Glutamatergic neuron (in vitro differentiated cells): ENCODE measurements around the gene PDGFRA. TPM values are rescaled to one million over a fixed set of nuclear protein-coding genes. Genes with fewer than 3 reads are reported as not detected.

ENCODE experiments used
- DNase-seq: peaks from one replicate; pipeline ENCODE4 v3.0.0; 2022
- H3K27ac Mint-ChIP-seq: one replicate; pipeline ENCODE4 v1.8.0; 2020; ENCODE audit warnings: mild to moderate bottlenecking, mixed read lengths, inconsistent platforms; ENCODE audit not compliant: unreplicated experiment
- H3K27me3 Mint-ChIP-seq: one replicate; pipeline ENCODE4 v1.8.0; 2020; ENCODE audit warnings: mild to moderate bottlenecking, moderate library complexity, mixed read lengths, inconsistent platforms; ENCODE audit not compliant: unreplicated experiment
- H3K36me3 Mint-ChIP-seq: one replicate; pipeline ENCODE4 v1.8.0; 2020; ENCODE audit warnings: mild to moderate bottlenecking, mixed read lengths, inconsistent platforms; ENCODE audit not compliant: unreplicated experiment
- H3K4me1 Mint-ChIP-seq: one replicate; pipeline ENCODE4 v1.8.0; 2020; ENCODE audit warnings: mild to moderate bottlenecking, low read depth, mixed read lengths, inconsistent platforms; ENCODE audit not compliant: unreplicated experiment
- H3K4me3 Mint-ChIP-seq: one replicate; pipeline ENCODE4 v1.8.0; 2020; ENCODE audit warnings: mild to moderate bottlenecking, mixed read lengths, inconsistent platforms; ENCODE audit not compliant: unreplicated experiment
- H3K9me3 Mint-ChIP-seq: one replicate; pipeline ENCODE4 v1.8.0; 2020; ENCODE audit warnings: mild to moderate bottlenecking, moderate library complexity, mixed read lengths, inconsistent platforms; ENCODE audit not compliant: unreplicated experiment
- CTCF ChIP-seq: fragments of 200-600 bp; sonication (generic); IDR thresholded peaks from one replicate; pipeline ENCODE4 v1.5.0; 2021; ENCODE audit not compliant: partially characterized antibody, unreplicated experiment
- total RNA-seq: library from RNA; stranded (reverse); fragmentation: NEBNext Ultra II Directional; extraction: Animal tissue kit (Norgen Biotek cat#: 25700); gene quantifications from one replicate; pipeline ENCODE4 v1.2.1, GENCODE V29; 2021; ENCODE audit not compliant: unreplicated experiment

The PDGFRA gene
- total RNA-seq, 1 donor from 2014 or later = 14.1 TPM

GRCh38 chr4:54218736-54219135 lies 10.4 kb upstream of the PDGFRA start:
- Mint-ChIP-seq H3K4me3 (no peak overlapping the region), H3K9me3 (peaks cover 2% of the 10 kb centered on the region), H3K27ac (no peak overlapping the region), H3K4me1 (no peaks in the 10 kb centered on the region), H3K27me3 (no peaks in the 10 kb centered on the region), H3K36me3 (no peaks in the 10 kb centered on the region)
- no peak for TF ChIP-seq CTCF
- DNase-seq = no peak

GRCh38 chr4:54224996-54225597 lies 4.0 kb upstream of the PDGFRA start:
- Mint-ChIP-seq H3K4me3 (no peak overlapping the region), H3K27ac (no peak overlapping the region), H3K4me1 (peaks cover 5% of the 10 kb centered on the region), H3K27me3 (peaks cover 23% of the 10 kb centered on the region), H3K36me3 (peaks cover 5% of the 10 kb centered on the region), H3K9me3 (peaks cover 8% of the 10 kb centered on the region)
- no peak for DNase-seq
- no peak for TF ChIP-seq CTCF

- DNase-seq = peak; percentile 20
- no peak for TF ChIP-seq CTCF
- Mint-ChIP-seq H3K4me1 (peaks cover 5% of the 10 kb centered on the region), H3K4me3 (peak overlapping the region; percentile 93), H3K27ac (no peak overlapping the region), H3K9me3 (peaks cover 10% of the 10 kb centered on the region), H3K27me3 (peaks cover 23% of the 10 kb centered on the region), H3K36me3 (peaks cover 5% of the 10 kb centered on the region)
Measured at GRCh38 chr4:54225598-54226403, 3.3 kb upstream of the PDGFRA start.

GRCh38 chr4:54226404-54227255 lies 2.5 kb upstream of the PDGFRA start:
- no peak overlapping the region for H3K27ac Mint-ChIP-seq
- no peak for TF ChIP-seq CTCF
- peak; percentile 29 for DNase-seq
- peaks cover 5% of the 10 kb centered on the region for H3K36me3 Mint-ChIP-seq
- peak overlapping the region; percentile 93 for H3K4me3 Mint-ChIP-seq
- H3K4me1 Mint-ChIP-seq = peaks cover 5% of the 10 kb centered on the region
- peaks cover 10% of the 10 kb centered on the region for H3K9me3 Mint-ChIP-seq
- H3K27me3 Mint-ChIP-seq = peaks cover 26% of the 10 kb centered on the region
